Measurements from ENCODE around the gene ASPDH. TPM values are rescaled to one million over a fixed set of nuclear protein-coding genes. Genes with fewer than 3 reads are reported as not detected.

Gene ASPDH
- total RNA-seq, 1 experiment from 2014 or later = not detected

GRCh38 chr19:50532952-50533351 lies 19.2 kb upstream of the ASPDH start:
- Mint-ChIP-seq H3K27me3 (ENCODE audit: low read depth) (peaks cover 42% of the 10 kb centered on the region), H3K36me3 (ENCODE audit: insufficient read depth in 1 of 3, low read depth in 3 of 3) (peaks cover 0 to 18% (median 15%) of the 10 kb centered on the region in 3 experiments; a peak in 4 of 7 replicates), H3K4me1 (peaks cover 7 to 8% of the 10 kb centered on the region in 2 experiments), H3K27ac (no peak overlapping the region), H3K9me3 (peaks cover 8% of the 10 kb centered on the region in 2 experiments; a peak in 4 of 5 replicates), H3K4me3 (no peak overlapping the region)
- H3K9ac ChIP-seq (ENCODE audit: extremely low read depth, insufficient read length, low read length) = no peak overlapping the region
- no peak overlapping the region for H4K8ac ChIP-seq (replicated peaks; ENCODE audit: insufficient read length, low read depth, low read length)
- no peak overlapping the region for H2BK12ac ChIP-seq (ENCODE audit: insufficient read length, low read depth, low read length)
- H4K91ac ChIP-seq (ENCODE audit: insufficient read length, low read depth, low read length) = no peak overlapping the region
- no peak overlapping the region for H3K18ac ChIP-seq (ENCODE audit: insufficient read length, low read depth, low read length)
- no peak overlapping the region for H2BK20ac ChIP-seq (ENCODE audit: low read depth, low read length, poor library complexity, severe bottlenecking)
- peaks cover 6% of the 10 kb centered on the region for H3K9me3 ChIP-seq (ENCODE audit: control insufficient read depth, low read depth, low read length)
- DNase-seq = no peak
- no CpG with 5 or more reads among the region's 4 CpGs for WGBS (ENCODE audit: extremely low coverage, insufficient read length, low lambda C conversion rate)
- no peak for TF ChIP-seq CTCF (conservative IDR thresholded peaks at IDR 0.05)
- no peaks in the 10 kb centered on the region for H3K79me1 ChIP-seq (ENCODE audit: insufficient read depth, low read depth, low read length, poor library complexity, severe bottlenecking)
- no peak overlapping the region for H3T11ph ChIP-seq (ENCODE audit: low read length)
- no peaks in the 10 kb centered on the region for H3K27me3 ChIP-seq (ENCODE audit: insufficient read depth, low read length)
- no peak overlapping the region for H3K4me2 ChIP-seq (ENCODE audit: insufficient read depth, insufficient read length, low read length)
- no peak overlapping the region for H3K56ac ChIP-seq (ENCODE audit: insufficient read length, low read depth, low read length)
- H2AK5ac ChIP-seq (ENCODE audit: insufficient read length, low read length) = no peak overlapping the region
- no peaks in the 10 kb centered on the region; the same call in 1 of the 2 replicates for H3K4me1 ChIP-seq (ENCODE audit: insufficient read depth, low read length)
- H4K5ac ChIP-seq (ENCODE audit: insufficient read length, low read depth, low read length) = no peak overlapping the region
- H3K27ac ChIP-seq (ENCODE audit: insufficient read length, low read depth, low read length) = no peak overlapping the region
- no peak overlapping the region for H2BK5ac ChIP-seq (ENCODE audit: insufficient read length, low read length)
- H3K23ac ChIP-seq (ENCODE audit: insufficient read length, low read depth, low read length) = no peak overlapping the region
- no peak overlapping the region for H2AFZ ChIP-seq (ENCODE audit: low read length)
- H3K4ac ChIP-seq (ENCODE audit: low read depth, low read length) = no peak overlapping the region
- H3K23me2 ChIP-seq (ENCODE audit: insufficient read length, low read depth, low read length, poor library complexity, severe bottlenecking) = no peaks in the 10 kb centered on the region
- no peak overlapping the region for H3K14ac ChIP-seq (ENCODE audit: insufficient read depth, low read length)
- no peaks in the 10 kb centered on the region for H4K20me1 ChIP-seq (ENCODE audit: control insufficient read depth, insufficient read depth, insufficient read length)
- no peak overlapping the region for H2BK15ac ChIP-seq (ENCODE audit: low read depth, low read length)
- H3K79me2 ChIP-seq (ENCODE audit: insufficient read depth, low read length) = no peaks in the 10 kb centered on the region
- H2BK120ac ChIP-seq (ENCODE audit: low read depth, low read length, poor library complexity, severe bottlenecking) = no peak overlapping the region
